Stomach (tissue), 9 donors: ENCODE data around the gene FBXL20. TPM values are rescaled to one million over a fixed set of nuclear protein-coding genes. Genes with fewer than 3 reads are reported as not detected.
A peak's percentile ranks its signal among the peaks of the same experiment; 100 is the strongest.

Experiments used
- DNase-seq, 2 donors: peaks; one replicate each; pipeline versions ENCODE4 v3.0.0 to v3.0.0-alpha.2; 2013 to 2019
- H3K27ac ChIP-seq, 5 donors: fragments of 200-600 bp in 4 of 5; sonication (generic) in 4 of 5; one replicate each; pipeline ENCODE4 v1.5.1; 2013 to 2019; ENCODE audit warnings: mild to moderate bottlenecking in 1 of 5, moderate library complexity in 1 of 5
- H3K27me3 ChIP-seq, 3 donors: fragments of 200-600 bp; sonication (generic); one replicate each; pipeline ENCODE4 v1.5.1; 2017 to 2019; ENCODE audit warnings: mixed run types in 1 of 3
- H3K36me3 ChIP-seq, 4 donors: fragments of 200-600 bp; sonication (generic); 1 replicate in 3 of 4; 2 replicates in 1 of 4; pipeline ENCODE4 v1.5.1; 2016 to 2019
- H3K4me1 ChIP-seq, 4 donors: fragments of 200-600 bp; sonication (generic); one replicate each; pipeline ENCODE4 v1.5.1; 2016 to 2019
- H3K4me3 ChIP-seq, 4 donors: fragments of 200-600 bp; sonication (generic) in 3 of 4; one replicate each; pipeline ENCODE4 v1.5.1; 2016 to 2019; ENCODE audit warnings: mild to moderate bottlenecking in 1 of 4
- H3K9me3 ChIP-seq, 4 donors: fragments of 200-600 bp; sonication (generic); one replicate each; pipeline ENCODE4 v1.5.1; 2016 to 2019
- CTCF ChIP-seq, 7 experiments: fragments of 450-650 bp in 4 of 7; fragments of 200-600 bp in 3 of 7; sonication (generic) in 3 of 7; IDR thresholded peaks; one replicate each; pipeline ENCODE4 v1.5.1; 2016 to 2019; ENCODE audit warnings: antibody characterized with exemption in 7 of 7, control low read depth in 2 of 7, mild to moderate bottlenecking in 1 of 7
- EP300 ChIP-seq: sonication (generic); formaldehyde crosslinking; IDR thresholded peaks from one replicate; pipeline ENCODE4 v1.6.1; 2017; ENCODE audit warnings: antibody characterized with exemption
- POLR2A ChIP-seq, 4 donors: fragments of 450-650 bp; IDR thresholded peaks; one replicate each; pipeline ENCODE4 v1.6.1; 2016; ENCODE audit warnings: antibody characterized with exemption in 4 of 4, control low read depth in 2 of 4, mild to moderate bottlenecking in 1 of 4, moderate library complexity in 1 of 4
- POLR2AphosphoS5 ChIP-seq, 3 donors: sonication (generic); formaldehyde crosslinking; IDR thresholded peaks; one replicate each; pipeline ENCODE4 v1.6.1; 2016; ENCODE audit warnings: antibody characterized with exemption in 3 of 3
- WGBS, 5 donors: extraction: QIAGEN DNeasy Blood & Tissue Kit in 3 of 5; methylation state at CpG; one replicate each; pipeline versions ENCODE4 v1.1.5 to v1.1.7; 2013 to 2018; 5-methylcytosine and 5-hydroxymethylcytosine counted together
- intact Hi-C: fragments of 100-400 bp; cut with DNase I; formaldehyde crosslinking; loops from one replicate; pipeline ENCODE4 v1.15.1; 2023; ENCODE audit warnings: low total_unique reads
- polyA plus RNA-seq, 3 donors: library from polyadenylated mRNA; stranded (reverse); fragments of 200-250 nt; gene quantifications; one replicate each; pipeline ENCODE4 v1.2.3, GENCODE V29; 2013
- total RNA-seq, 5 donors: library from RNA; depleted of rRNA; stranded (reverse); fragments of >200 nt; gene quantifications; one replicate each; pipeline versions ENCODE4 v1.1.0 to v1.2.3, GENCODE V29; 2014 to 2016
- donor health status: healthy with polysubstance abuse.
- donor health status: Bipolar disorder and iron deficiency.
- donor health status: healthy.

FBXL20 gene
- total and polyA plus RNA-seq, 8 donors: 1.5 to 18.4 (median 8.0) TPM

- 11 to 33% (median 18%) methylated on average over 6 to 15 of the region's 15 CpGs for WGBS, 5 donors
- Histone ChIP-seq H3K4me3 (no peak overlapping the region), H3K27ac (no peak overlapping the region), H3K27me3 (peaks cover 0 to 86% (median 5%) of the 10 kb centered on the region in 3 donors), H3K4me1 (peaks cover 5 to 12% (median 10%) of the 10 kb centered on the region in 4 donors), H3K9me3 (no peaks in the 10 kb centered on the region), H3K36me3 (no peaks in the 10 kb centered on the region)
- TF ChIP-seq EP300: no peak
- TF ChIP-seq POLR2AphosphoS5 (IDR thresholded peaks at IDR 0.05): peak in 1 of 3 donors; percentile 12
- peak; percentile 60 to 66 for DNase-seq
- intact Hi-C loops: no loop called here
These were observed 163.0 kb downstream of the FBXL20 start for GRCh38 chr17:39238311-39238972.

- TF ChIP-seq EP300: no peak
- no peak for TF ChIP-seq POLR2AphosphoS5 (IDR thresholded peaks at IDR 0.05)
- no peak for TF ChIP-seq CTCF (IDR thresholded peaks at IDR 0.05)
- no peak for TF ChIP-seq POLR2A (IDR thresholded peaks at IDR 0.05)
- intact Hi-C loops: no loop called here
- H3K4me1 ChIP-seq: peaks cover 5 to 12% (median 10%) of the 10 kb centered on the region in 4 donors
- WGBS, 5 donors: 54 to 61% (median 58%) methylated on average over 6 to 7 of the region's 7 CpGs
- H3K27ac ChIP-seq: no peak overlapping the region
- no peaks in the 10 kb centered on the region for H3K36me3 ChIP-seq
- DNase-seq: peak in 1 of 2 donors; percentile 71
- H3K4me3 ChIP-seq: no peak overlapping the region
- no peaks in the 10 kb centered on the region for H3K9me3 ChIP-seq
- H3K27me3 ChIP-seq: peaks cover 0 to 86% (median 11%) of the 10 kb centered on the region in 3 donors
These were observed 163.8 kb downstream of the FBXL20 start for GRCh38 chr17:39237586-39237985.

- Histone ChIP-seq H3K36me3 (no peaks in the 10 kb centered on the region), H3K9me3 (no peaks in the 10 kb centered on the region), H3K27me3 (peaks cover 0 to 86% (median 17%) of the 10 kb centered on the region in 3 donors), H3K4me3 (no peak overlapping the region), H3K4me1 (peaks cover 5 to 17% (median 14%) of the 10 kb centered on the region in 4 donors), H3K27ac (no peak overlapping the region)
- intact Hi-C loops: no loop called here
- WGBS, 5 donors: 56 to 80% (median 65%) methylated on average over 2 to 6 of the region's 6 CpGs
- peak in 1 of 2 donors; percentile 60 for DNase-seq
- TF ChIP-seq POLR2A (IDR thresholded peaks at IDR 0.05) (no peak), EP300 (no peak), CTCF (IDR thresholded peaks at IDR 0.05) (no peak), POLR2AphosphoS5 (IDR thresholded peaks at IDR 0.05) (no peak)
These were observed 164.4 kb downstream of the FBXL20 start for GRCh38 chr17:39236981-39237441.

- Histone ChIP-seq H3K9me3 (no peaks in the 10 kb centered on the region), H3K36me3 (no peaks in the 10 kb centered on the region), H3K4me1 (peaks cover 5 to 22% (median 19%) of the 10 kb centered on the region in 4 donors), H3K27ac (no peak overlapping the region), H3K4me3 (no peak overlapping the region), H3K27me3 (peaks cover 0 to 87% (median 22%) of the 10 kb centered on the region in 3 donors)
- TF ChIP-seq EP300 (no peak), POLR2AphosphoS5 (IDR thresholded peaks at IDR 0.05) (no peak), CTCF (IDR thresholded peaks at IDR 0.05) (no peak), POLR2A (IDR thresholded peaks at IDR 0.05) (no peak)
- DNase-seq: no peak
- intact Hi-C loops: no loop called here
- WGBS, 5 donors: 34 to 59% (median 43%) methylated on average over 3 to 5 of the region's 5 CpGs
These were observed 164.9 kb downstream of the FBXL20 start for GRCh38 chr17:39236450-39236927.
